CD4-positive, alpha-beta T cell treated with Interleukin-17A for 1 hour (primary cell): ENCODE data around the gene CYP24A1.
A peak's percentile ranks its signal among the peaks of the same experiment; 100 is the strongest.

Experiments
- DNase-seq: peaks from one replicate; pipeline ENCODE4 v3.0.0-alpha.2; 2020

The CYP24A1 gene

GRCh38 chr20:54173653-54174456, at the start of gene CYP24A1:
CYP24A1 (minus strand) TSS chr20:54173986; CDS start chr20:54173579, 407 bp downstream.
- no peak for DNase-seq

- no peak for DNase-seq
Observed at GRCh38 chr20:54223285-54223684, 49.5 kb upstream of the CYP24A1 start.

GRCh38 chr20:54221996-54222890, 48.5 kb upstream of the CYP24A1 start:
- no peak for DNase-seq

GRCh38 chr20:54221353-54221752, 47.6 kb upstream of the CYP24A1 start:
- peak; percentile 28 for DNase-seq

GRCh38 chr20:54220722-54221121, 46.9 kb upstream of the CYP24A1 start:
- no peak for DNase-seq

GRCh38 chr20:54219751-54220426, 46.1 kb upstream of the CYP24A1 start:
- no peak for DNase-seq

GRCh38 chr20:54218470-54218869, 44.7 kb upstream of the CYP24A1 start:
- DNase-seq = no peak

GRCh38 chr20:54217762-54218161, 44.0 kb upstream of the CYP24A1 start:
- no peak for DNase-seq

- no peak for DNase-seq
Observed at GRCh38 chr20:54215157-54215789, 41.5 kb upstream of the CYP24A1 start.

GRCh38 chr20:54214566-54214965, 40.8 kb upstream of the CYP24A1 start:
- DNase-seq = no peak

GRCh38 chr20:54212871-54213270, 39.1 kb upstream of the CYP24A1 start:
- DNase-seq = no peak

GRCh38 chr20:54212226-54212625, 38.4 kb upstream of the CYP24A1 start:
- no peak for DNase-seq

GRCh38 chr20:54209216-54209813, 35.5 kb upstream of the CYP24A1 start:
- no peak for DNase-seq

GRCh38 chr20:54208548-54209176, 34.9 kb upstream of the CYP24A1 start:
- no peak for DNase-seq

- peak; percentile 84 for DNase-seq
Observed at GRCh38 chr20:54207743-54208547, 34.2 kb upstream of the CYP24A1 start, which contains the start of gene PFDN4. PFDN4 (plus strand) TSS chr20:54208087; CDS start chr20:54208101, 14 bp downstream.

- no peak for DNase-seq
Observed at GRCh38 chr20:54207053-54207742, 33.4 kb upstream of the CYP24A1 start.

GRCh38 chr20:54205450-54205849, 31.7 kb upstream of the CYP24A1 start:
- DNase-seq = no peak

- DNase-seq = no peak
Observed at GRCh38 chr20:54204481-54204880, 30.7 kb upstream of the CYP24A1 start.

GRCh38 chr20:54204063-54204462, 30.3 kb upstream of the CYP24A1 start:
- no peak for DNase-seq

GRCh38 chr20:54203281-54203680, 29.5 kb upstream of the CYP24A1 start:
- DNase-seq = no peak
